HL-60 (cell line): Measurements from ENCODE around the gene MRGPRF.
A peak's percentile ranks its signal among the peaks of the same experiment; 100 is the strongest.

ENCODE experiments used
- DNase-seq, 2 experiments: peaks; one replicate each; pipeline ENCODE4 v3.0.0-alpha.2; 2010 to 2020; ENCODE audit warnings: low read depth in 1 of 2, low spot score in 1 of 2
- H3K27ac ChIP-seq: fragments of 250-450 bp; sonication (Bioruptor Pico); replicated peaks from 2 replicates; pipeline ENCODE4 v1.5.1; 2020; ENCODE audit warnings: mild to moderate bottlenecking, moderate library complexity
- H3K27me3 ChIP-seq: fragments of 250-450 bp; sonication (Bioruptor Pico); 2 replicates; pipeline ENCODE4 v1.5.1; 2021; ENCODE audit warnings: mild to moderate bottlenecking, moderate library complexity; ENCODE audit not compliant: insufficient read depth, poor library complexity, severe bottlenecking
- H3K4me3 ChIP-seq: replicated peaks from 2 replicates; pipeline ENCODE4 v1.5.1; 2011; ENCODE audit warnings: mild to moderate bottlenecking, control low read depth, low read length; ENCODE audit not compliant: insufficient read depth
- GABPA ChIP-seq: IDR thresholded peaks from 2 replicates; pipeline ENCODE4 v1.6.1; 2012; ENCODE audit warnings: low read depth
- POLR2AphosphoS5 ChIP-seq: IDR thresholded peaks from 2 replicates; pipeline ENCODE4 v1.6.1; 2012; ENCODE audit warnings: low read depth
- SPI1 ChIP-seq: IDR thresholded peaks from 2 replicates; pipeline ENCODE4 v1.6.1; 2012; ENCODE audit warnings: low read depth, mild to moderate bottlenecking, borderline replicate concordance
- long read RNA-seq: library from polyadenylated mRNA; unstranded; transcript quantifications from one replicate; pipeline ENCODE4 v2.0.0, GENCODE V29; 2020
- TF ChIP-seq, protein P1 (sequence below): IDR thresholded peaks from one replicate; pipeline ENCODE4 v1.5.1; 2011; ENCODE audit warnings: low read length, control low read depth, inconsistent platforms; ENCODE audit not compliant: insufficient read depth
- TF ChIP-seq, protein P2 (sequence below): IDR thresholded peaks from 2 replicates; pipeline ENCODE4 v1.6.1; 2012; ENCODE audit warnings: low read depth; ENCODE audit not compliant: insufficient replicate concordance

MRGPRF gene
- long read RNA-seq = 0 reads

DNA sequence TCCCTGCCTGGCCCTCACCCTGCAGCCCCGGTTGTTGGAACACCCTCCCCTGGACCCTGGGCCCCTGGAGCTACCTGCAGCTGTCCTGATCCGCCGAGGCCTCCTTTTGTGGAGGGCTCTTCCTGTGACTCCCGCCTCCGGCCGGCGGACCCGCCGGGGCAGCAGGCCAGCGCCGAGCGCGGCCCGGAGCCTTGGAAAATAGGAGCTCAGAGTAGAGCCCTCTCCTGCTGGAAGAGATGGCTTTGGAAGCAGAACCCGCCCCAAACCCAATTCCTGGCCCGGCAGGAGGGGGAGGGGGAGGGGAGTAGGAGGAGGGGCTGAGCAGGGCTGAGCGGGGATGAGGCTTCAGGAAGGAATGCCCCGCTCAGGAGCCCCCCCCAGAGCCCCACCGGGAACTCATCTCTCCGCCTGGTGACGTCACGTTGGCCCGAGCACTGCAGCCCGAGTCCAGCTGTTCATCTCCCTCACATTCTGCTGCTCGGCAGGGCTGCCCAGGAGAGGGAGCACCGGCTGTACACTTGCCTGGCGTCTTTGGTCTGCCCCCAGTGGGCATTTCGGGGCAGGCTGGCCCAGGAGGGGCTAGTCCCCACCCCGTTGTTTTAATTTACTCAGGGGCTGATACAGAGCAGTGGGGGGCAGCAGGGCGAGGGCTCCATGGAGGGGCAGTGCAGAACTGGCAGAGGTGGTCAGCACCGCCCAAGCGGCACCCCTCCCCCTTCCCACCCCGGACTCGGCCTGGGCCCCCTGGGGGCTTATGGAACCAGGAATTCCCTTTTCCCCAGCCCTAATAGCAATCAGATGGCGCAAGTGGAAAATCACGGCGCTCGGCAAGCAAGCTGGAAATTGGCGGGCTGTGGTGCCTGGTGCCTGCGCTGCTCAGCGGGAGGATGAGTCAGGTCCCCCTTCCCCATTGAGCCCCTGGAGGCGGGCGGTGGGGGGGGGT is at the start of gene MRGPRF:
TSS of gene MRGPRF (minus strand) at position 238 of the 943 bp plus-strand sequence. CDS start 3,345 bp downstream, outside the sequence.
- H3K4me3 ChIP-seq = no peak within 1 kb of the TSS
- H3K27ac ChIP-seq = no peak within 1 kb of the TSS
- TF ChIP-seq, protein P1, sequence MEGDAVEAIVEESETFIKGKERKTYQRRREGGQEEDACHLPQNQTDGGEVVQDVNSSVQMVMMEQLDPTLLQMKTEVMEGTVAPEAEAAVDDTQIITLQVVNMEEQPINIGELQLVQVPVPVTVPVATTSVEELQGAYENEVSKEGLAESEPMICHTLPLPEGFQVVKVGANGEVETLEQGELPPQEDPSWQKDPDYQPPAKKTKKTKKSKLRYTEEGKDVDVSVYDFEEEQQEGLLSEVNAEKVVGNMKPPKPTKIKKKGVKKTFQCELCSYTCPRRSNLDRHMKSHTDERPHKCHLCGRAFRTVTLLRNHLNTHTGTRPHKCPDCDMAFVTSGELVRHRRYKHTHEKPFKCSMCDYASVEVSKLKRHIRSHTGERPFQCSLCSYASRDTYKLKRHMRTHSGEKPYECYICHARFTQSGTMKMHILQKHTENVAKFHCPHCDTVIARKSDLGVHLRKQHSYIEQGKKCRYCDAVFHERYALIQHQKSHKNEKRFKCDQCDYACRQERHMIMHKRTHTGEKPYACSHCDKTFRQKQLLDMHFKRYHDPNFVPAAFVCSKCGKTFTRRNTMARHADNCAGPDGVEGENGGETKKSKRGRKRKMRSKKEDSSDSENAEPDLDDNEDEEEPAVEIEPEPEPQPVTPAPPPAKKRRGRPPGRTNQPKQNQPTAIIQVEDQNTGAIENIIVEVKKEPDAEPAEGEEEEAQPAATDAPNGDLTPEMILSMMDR = no peak
- no peak for TF ChIP-seq SPI1
- no peak for TF ChIP-seq GABPA
- TF ChIP-seq POLR2AphosphoS5 = no peak
- TF ChIP-seq, protein P2, sequence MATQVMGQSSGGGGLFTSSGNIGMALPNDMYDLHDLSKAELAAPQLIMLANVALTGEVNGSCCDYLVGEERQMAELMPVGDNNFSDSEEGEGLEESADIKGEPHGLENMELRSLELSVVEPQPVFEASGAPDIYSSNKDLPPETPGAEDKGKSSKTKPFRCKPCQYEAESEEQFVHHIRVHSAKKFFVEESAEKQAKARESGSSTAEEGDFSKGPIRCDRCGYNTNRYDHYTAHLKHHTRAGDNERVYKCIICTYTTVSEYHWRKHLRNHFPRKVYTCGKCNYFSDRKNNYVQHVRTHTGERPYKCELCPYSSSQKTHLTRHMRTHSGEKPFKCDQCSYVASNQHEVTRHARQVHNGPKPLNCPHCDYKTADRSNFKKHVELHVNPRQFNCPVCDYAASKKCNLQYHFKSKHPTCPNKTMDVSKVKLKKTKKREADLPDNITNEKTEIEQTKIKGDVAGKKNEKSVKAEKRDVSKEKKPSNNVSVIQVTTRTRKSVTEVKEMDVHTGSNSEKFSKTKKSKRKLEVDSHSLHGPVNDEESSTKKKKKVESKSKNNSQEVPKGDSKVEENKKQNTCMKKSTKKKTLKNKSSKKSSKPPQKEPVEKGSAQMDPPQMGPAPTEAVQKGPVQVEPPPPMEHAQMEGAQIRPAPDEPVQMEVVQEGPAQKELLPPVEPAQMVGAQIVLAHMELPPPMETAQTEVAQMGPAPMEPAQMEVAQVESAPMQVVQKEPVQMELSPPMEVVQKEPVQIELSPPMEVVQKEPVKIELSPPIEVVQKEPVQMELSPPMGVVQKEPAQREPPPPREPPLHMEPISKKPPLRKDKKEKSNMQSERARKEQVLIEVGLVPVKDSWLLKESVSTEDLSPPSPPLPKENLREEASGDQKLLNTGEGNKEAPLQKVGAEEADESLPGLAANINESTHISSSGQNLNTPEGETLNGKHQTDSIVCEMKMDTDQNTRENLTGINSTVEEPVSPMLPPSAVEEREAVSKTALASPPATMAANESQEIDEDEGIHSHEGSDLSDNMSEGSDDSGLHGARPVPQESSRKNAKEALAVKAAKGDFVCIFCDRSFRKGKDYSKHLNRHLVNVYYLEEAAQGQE = no peak
- H3K27me3 ChIP-seq = no peaks in the 10 kb centered on the region
- DNase-seq = peak in 1 of 2 experiments; percentile 15

DNA sequence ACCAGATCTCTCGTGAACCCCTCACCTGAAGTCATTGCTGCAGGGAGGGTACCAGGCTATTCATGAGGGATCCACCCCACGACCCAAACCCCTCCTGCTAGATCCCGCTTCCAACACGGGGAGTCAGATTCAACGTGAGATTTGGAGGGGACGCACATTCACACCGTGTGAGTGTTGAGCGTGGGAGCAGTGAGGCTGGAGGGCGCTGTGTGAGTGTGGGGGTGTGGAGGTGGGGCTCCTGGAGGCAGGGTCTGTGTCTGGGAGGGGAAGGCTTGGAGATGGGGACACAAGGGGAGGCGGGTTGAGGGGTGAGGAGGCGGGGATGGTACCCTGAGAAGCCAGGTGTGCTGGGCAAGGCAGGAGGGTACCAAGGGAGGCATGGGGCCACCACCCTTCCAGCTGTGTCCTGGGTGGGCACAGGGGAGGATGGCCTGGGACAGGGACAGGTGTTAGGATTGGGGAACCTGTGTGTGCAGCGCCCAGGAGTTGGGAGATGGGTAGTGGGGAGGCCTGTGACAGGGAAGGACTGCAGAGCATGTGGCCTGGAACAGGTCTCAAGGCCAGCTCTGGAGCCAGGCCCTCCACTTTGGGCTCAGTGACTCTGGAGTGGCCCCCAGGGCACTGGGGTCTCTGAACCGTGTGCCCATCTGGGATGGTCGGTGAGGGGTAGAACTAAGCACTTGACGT is 49.3 kb upstream of the MRGPRF start:
- H3K4me3 ChIP-seq = no peak overlapping the region
- DNase-seq = no peak
- no peak overlapping the region for H3K27ac ChIP-seq
- no peak for TF ChIP-seq SPI1
- TF ChIP-seq, protein P2 = no peak
- TF ChIP-seq POLR2AphosphoS5 = no peak
- TF ChIP-seq, protein P1 = no peak
- no peak for TF ChIP-seq GABPA
- H3K27me3 ChIP-seq = no peaks in the 10 kb centered on the region

- TF ChIP-seq, protein P1 = no peak
- no peak for TF ChIP-seq POLR2AphosphoS5
- no peak for TF ChIP-seq SPI1
- TF ChIP-seq GABPA = no peak
- TF ChIP-seq, protein P2 = no peak
- Histone ChIP-seq H3K27ac (no peak overlapping the region), H3K4me3 (no peak overlapping the region), H3K27me3 (no peaks in the 10 kb centered on the region)
- DNase-seq = no peak
Measured at GRCh38 chr11:69061713-69062053, 48.6 kb upstream of the MRGPRF start.
